ENCODE data around the gene ZNF367.

The ZNF367 gene

GRCh38 chr9:96420468-96421219 lies 2.5 kb upstream of the ZNF367 start:
- no peak for TF ChIP-seq CTCF (IDR thresholded peaks at IDR 0.05)

GRCh38 chr9:96419691-96419969 lies 1.5 kb upstream of the ZNF367 start:
- TF ChIP-seq CTCF (IDR thresholded peaks at IDR 0.05) = no peak

- TF ChIP-seq CTCF (IDR thresholded peaks at IDR 0.05) = no peak
Observed at GRCh38 chr9:96418920-96419690, 935 bp upstream of the ZNF367 start.

- no peak for TF ChIP-seq CTCF (IDR thresholded peaks at IDR 0.05)
Observed at GRCh38 chr9:96417661-96418082, 498 bp downstream of the ZNF367 start.

- TF ChIP-seq CTCF (IDR thresholded peaks at IDR 0.05) = no peak; the same call in 1 of the 2 replicates
Observed at GRCh38 chr9:96417051-96417586, 1.1 kb downstream of the ZNF367 start.

- TF ChIP-seq CTCF (IDR thresholded peaks at IDR 0.05) = no peak
Observed at GRCh38 chr9:96413302-96414221, 4.6 kb downstream of the ZNF367 start.
